Endothelial cell of umbilical vein (primary cell): ENCODE results near the gene BLNK. TPM values are rescaled to one million over a fixed set of nuclear protein-coding genes. Genes with fewer than 3 reads are reported as not detected.

Experiments used
- BruUV-seq: library from RNA; stranded (reverse); fragments of 400-500 nt; replicated peaks from 2 replicates; lab custom pipeline; 2021; lab: Mats Ljungman, UMichigan
- CTCF ChIA-PET: fragments of 300-600, 350-600 bp; sonication (Branson Sonifier 250); formaldehyde crosslinking; loops from one replicate; lab custom pipeline; 2021; ENCODE audit warnings: antibody characterized with exemption, inconsistent platforms; lab: Charles Lee
- POLR2A ChIA-PET: fragments of 300-600, 350-600 bp; sonication (Branson Sonifier 250); formaldehyde crosslinking; loops from one replicate; lab custom pipeline; 2021; ENCODE audit warnings: antibody characterized with exemption, inconsistent platforms; lab: Charles Lee
- DNase-seq: peaks from one replicate; pipeline ENCODE4 v3.0.0-alpha.2; 2011; ENCODE audit warnings: low read depth, low spot score
- FAIRE-seq: peaks from 2 replicates; lab custom pipeline; 2011; peaks lifted over from hg19 to GRCh38; lab: Jason Lieb, UNC
- H2AFZ ChIP-seq: 2 replicates; pipeline ENCODE4 v1.6.0; 2012; ENCODE audit warnings: low read depth, low read length, control low read depth, inconsistent platforms
- H3K27ac ChIP-seq: 2 replicates; pipeline ENCODE4 v1.5.1; 2011; ENCODE audit warnings: low read depth, mild to moderate bottlenecking, control low read depth, low read length, moderate library complexity; ENCODE audit not compliant: insufficient read depth
- H3K27me3 ChIP-seq, 2 experiments: 2 replicates each; pipeline versions ENCODE4 v1.6.0 to v1.6.1; 2011; ENCODE audit warnings: low read length in 2 of 2, mixed read lengths in 1 of 2; ENCODE audit not compliant: control insufficient read depth in 2 of 2, insufficient read depth in 2 of 2
- H3K36me3 ChIP-seq, 2 experiments: 2 replicates in 1 of 2; 3 replicates in 1 of 2; pipeline ENCODE4 v1.5.1; 2011; ENCODE audit warnings: low read length in 2 of 2, mild to moderate bottlenecking in 1 of 2, moderate library complexity in 1 of 2; ENCODE audit not compliant: control insufficient read depth in 2 of 2, insufficient read depth in 2 of 2; ENCODE audit errors: extremely low read depth in 1 of 2
- H3K4me1 ChIP-seq: 3 replicates; pipeline ENCODE4 v1.5.1; 2011; ENCODE audit warnings: mild to moderate bottlenecking, low read length; ENCODE audit not compliant: control insufficient read depth, insufficient read depth; ENCODE audit errors: extremely low read depth
- H3K4me2 ChIP-seq: 2 replicates; pipeline ENCODE4 v1.6.1; 2011; ENCODE audit warnings: low read length, control low read depth, mixed read lengths; ENCODE audit not compliant: insufficient read depth
- H3K4me3 ChIP-seq, 3 experiments: fragments of 200-600 bp in 1 of 3; sonication (generic), shearing (Covaris generic) in 1 of 3; replicated peaks in 1 of 3; 2 replicates each; pipeline ENCODE4 v1.5.1; 2011 to 2016; ENCODE audit warnings: control low read depth in 3 of 3, low read length in 3 of 3, mild to moderate bottlenecking in 2 of 3, inconsistent platforms in 1 of 3, low read depth in 1 of 3, moderate library complexity in 1 of 3; ENCODE audit not compliant: insufficient read depth in 1 of 3
- H3K79me2 ChIP-seq: 2 replicates; pipeline ENCODE4 v1.6.0; 2012; ENCODE audit warnings: low read length, inconsistent platforms; ENCODE audit not compliant: control insufficient read depth, insufficient read depth
- H3K9ac ChIP-seq: replicated peaks from 2 replicates; pipeline ENCODE3; 2011; ENCODE audit warnings: low read length, control low read depth; ENCODE audit not compliant: insufficient read depth; ENCODE audit errors: extremely low read depth
- H3K9me1 ChIP-seq: replicated peaks from 3 replicates; pipeline ENCODE4 v1.6.0; 2011; ENCODE audit warnings: mild to moderate bottlenecking, low read length; ENCODE audit not compliant: control insufficient read depth, insufficient read depth; ENCODE audit errors: extremely low read depth
- H3K9me3 ChIP-seq: replicated peaks from 2 replicates; pipeline ENCODE4 v1.5.1; 2012; ENCODE audit warnings: low read length, inconsistent platforms; ENCODE audit not compliant: control insufficient read depth, insufficient read depth
- H4K20me1 ChIP-seq: replicated peaks from 2 replicates; pipeline ENCODE3; 2011; ENCODE audit warnings: mild to moderate bottlenecking, low read length; ENCODE audit not compliant: control insufficient read depth, insufficient read depth; ENCODE audit errors: extremely low read depth
- FOS ChIP-seq: IDR thresholded peaks from 2 replicates; pipeline ENCODE4 v1.6.1; 2011; ENCODE audit warnings: mild to moderate bottlenecking, low read length, moderate library complexity, borderline replicate concordance; ENCODE audit not compliant: insufficient read depth
- GATA2 ChIP-seq: IDR thresholded peaks from 2 replicates; pipeline ENCODE4 v1.7.0; 2011; ENCODE audit warnings: low read depth, mild to moderate bottlenecking, moderate library complexity, mixed read lengths, low read length; ENCODE audit not compliant: insufficient read length, insufficient read depth
- JUN ChIP-seq: IDR thresholded peaks from 2 replicates; pipeline ENCODE4 v1.6.1; 2011; ENCODE audit warnings: borderline replicate concordance, low read depth; ENCODE audit not compliant: insufficient read length, insufficient read depth
- POLR2AphosphoS5 ChIP-seq: IDR thresholded peaks from 2 replicates; pipeline ENCODE4 v1.6.1; 2012; ENCODE audit warnings: low read depth, mild to moderate bottlenecking, control low read depth, low read length, moderate library complexity; ENCODE audit not compliant: insufficient read depth
- dilution Hi-C: fragments of 300-500 bp; cut with MboI; formaldehyde crosslinking; loops from one replicate; pipeline ENCODE4 v1.15.0; 2019; ENCODE audit warnings: low sequenced_read_pairs; ENCODE audit not compliant: extremely low pct_ligation_motif_present
- intact Hi-C: fragments of 100-400 bp; cut with micrococcal nuclease; formaldehyde crosslinking; loops from one replicate; pipeline ENCODE4 v1.10.0; 2022
- polyA plus RNA-seq, 4 experiments: library from polyadenylated mRNA; depleted of rRNA in 3 of 4; stranded (reverse) in 3 of 4; unstranded in 1 of 4; fragments of >200 nt; gene quantifications; 2 replicates each; pipeline versions ENCODE4 v1.2.1 to v1.2.3, GENCODE V29; 2011 to 2012; ENCODE audit warnings: missing spikeins in 1 of 4
- total RNA-seq: library from RNA; stranded (reverse); gene quantifications from 2 replicates; pipeline ENCODE4 v1.2.3, GENCODE V29; 2021

BLNK gene
- total and polyA plus RNA-seq, 2 donors (not counting 3 experiments of a cell fraction or from before 2014, with no cell fraction given) = not detected

- CTCF ChIA-PET = no interaction called here
- no peak for FAIRE-seq
These were observed 59.6 kb downstream of the BLNK start for GRCh38 chr10:96211764-96212163.

DNA sequence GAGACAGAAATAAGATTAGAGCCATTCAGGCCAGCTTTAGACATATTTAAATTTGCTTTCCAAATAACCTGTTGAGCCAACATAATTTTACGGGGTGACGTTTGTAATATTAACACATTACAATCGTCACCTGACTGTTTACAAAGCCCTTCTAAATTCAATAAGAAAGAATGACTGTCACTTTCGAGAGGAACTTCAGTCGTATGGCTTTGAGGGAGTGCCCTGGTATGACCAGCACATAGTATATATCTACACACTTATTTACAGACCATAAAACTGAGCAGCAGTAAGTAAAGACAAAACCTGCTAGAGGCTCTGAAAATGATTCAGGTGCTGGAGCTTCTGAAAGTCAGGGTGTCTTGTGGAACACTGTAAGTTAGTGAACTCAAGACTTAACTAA lies 62.4 kb downstream of the BLNK start:
- dilution Hi-C loops = no loop called here
- Histone ChIP-seq H3K9me1 (no peaks in the 10 kb centered on the region), H3K36me3 (no peaks in the 10 kb centered on the region), H3K27me3 (peaks cover 0 to 3% of the 10 kb centered on the region in 2 experiments), H2AFZ (no peak overlapping the region), H3K27ac (no peak overlapping the region), H3K4me1 (no peaks in the 10 kb centered on the region), H3K9ac (no peak overlapping the region), H3K79me2 (no peaks in the 10 kb centered on the region), H3K4me2 (no peak overlapping the region), H3K9me3 (no peaks in the 10 kb centered on the region), H4K20me1 (no peaks in the 10 kb centered on the region), H3K4me3 (no peak overlapping the region)
- ChIA-PET POLR2A (no interaction called here), CTCF (interaction anchor here (0.9 kb wide), 1 partner anchor 125 kb away, joined by 3 read pairs; no protein-coding TSS in a partner anchor)
- no TSS peak for BruUV-seq
- no peak for FAIRE-seq
- no peak for TF ChIP-seq JUN
- intact Hi-C loops = no loop called here
- DNase-seq = no peak

More at GRCh38 chr10:96211764-96212163, 59.6 kb downstream of the BLNK start:
- Histone ChIP-seq H3K79me2 (no peaks in the 10 kb centered on the region), H3K36me3 (no peaks in the 10 kb centered on the region), H3K27ac (no peak overlapping the region), H2AFZ (no peak overlapping the region), H3K4me3 (no peak overlapping the region), H4K20me1 (no peaks in the 10 kb centered on the region), H3K9me1 (no peaks in the 10 kb centered on the region), H3K27me3 (no peaks in the 10 kb centered on the region), H3K9me3 (no peaks in the 10 kb centered on the region), H3K4me2 (no peak overlapping the region), H3K9ac (no peak overlapping the region), H3K4me1 (no peaks in the 10 kb centered on the region)
- dilution Hi-C loops = no loop called here
- intact Hi-C loops = no loop called here
- TF ChIP-seq POLR2AphosphoS5 (no peak), GATA2 (no peak), FOS (no peak)
- BruUV-seq = no TSS peak
- POLR2A ChIA-PET = no interaction called here
- DNase-seq = no peak
